Thymus (tissue), 11 donors: ENCODE data around the gene SERPINB5. TPM values are rescaled to one million over a fixed set of nuclear protein-coding genes. Genes with fewer than 3 reads are reported as not detected.
A peak's percentile ranks its signal among the peaks of the same experiment; 100 is the strongest.

Source experiments
- DNase-seq, 9 donors: peaks; one replicate each; pipeline ENCODE4 v3.0.0-alpha.2; 2013; ENCODE audit warnings: low spot score in 9 of 9, low read depth in 6 of 9, missing footprints in 1 of 9
- H3K27ac ChIP-seq, 2 donors: one replicate each; pipeline ENCODE4 v1.5.1; 2013; ENCODE audit warnings: control low read depth in 1 of 2, low read depth in 1 of 2, low read length in 1 of 2, mild to moderate bottlenecking in 1 of 2, moderate library complexity in 1 of 2
- H3K27me3 ChIP-seq, 2 donors: one replicate each; pipeline ENCODE4 v1.5.1; 2013; ENCODE audit warnings: low read length in 1 of 2; ENCODE audit not compliant: control insufficient read depth in 2 of 2, insufficient read depth in 1 of 2
- H3K36me3 ChIP-seq, 2 donors: one replicate each; pipeline ENCODE4 v1.5.1; 2013; ENCODE audit warnings: low read length in 1 of 2, mild to moderate bottlenecking in 1 of 2, moderate library complexity in 1 of 2; ENCODE audit not compliant: control insufficient read depth in 2 of 2, insufficient read depth in 2 of 2
- H3K4me1 ChIP-seq, 2 donors: one replicate each; pipeline ENCODE4 v1.5.1; 2013; ENCODE audit warnings: low read length in 2 of 2; ENCODE audit not compliant: control insufficient read depth in 2 of 2, insufficient read depth in 2 of 2
- H3K4me3 ChIP-seq, 2 donors: one replicate each; pipeline ENCODE4 v1.5.1; 2013; ENCODE audit warnings: low read length in 2 of 2, control low read depth in 1 of 2, mild to moderate bottlenecking in 1 of 2
- H3K9me3 ChIP-seq, 2 donors: one replicate each; pipeline ENCODE4 v1.5.1; 2013; ENCODE audit warnings: low read length in 1 of 2, mild to moderate bottlenecking in 1 of 2; ENCODE audit not compliant: control insufficient read depth in 2 of 2, insufficient read depth in 1 of 2
- WGBS: extraction: QIAGEN DNeasy Blood & Tissue Kit; methylation state at CpG from one replicate; pipeline ENCODE4 v1.1.7; 2013; 5-methylcytosine and 5-hydroxymethylcytosine counted together
- polyA plus RNA-seq: library from polyadenylated mRNA; stranded (reverse); fragments of 200-250 nt; gene quantifications from one replicate; pipeline ENCODE4 v1.2.3, GENCODE V29; 2013
- total RNA-seq: library from RNA; stranded (reverse); fragments of 120-200 nt; gene quantifications from one replicate; pipeline ENCODE4 v1.2.4, GENCODE V29; 2013
- donor health status: healthy.

The SERPINB5 gene
- total and polyA plus RNA-seq, 2 donors: 6.1 to 21.9 TPM

- no peak for DNase-seq
- WGBS: 82% methylated on average over 6 of the region's 6 CpGs
- H3K9me3 ChIP-seq: no peaks in the 10 kb centered on the region
- no peak overlapping the region for H3K4me3 ChIP-seq
- H3K27me3 ChIP-seq: no peaks in the 10 kb centered on the region
- H3K4me1 ChIP-seq: no peaks in the 10 kb centered on the region
- H3K36me3 ChIP-seq: no peaks in the 10 kb centered on the region
- no peak overlapping the region for H3K27ac ChIP-seq
These were observed 1.2 kb downstream of the SERPINB5 start for GRCh38 chr18:63477968-63478367.

- Histone ChIP-seq H3K4me3 (no peak overlapping the region), H3K36me3 (no peaks in the 10 kb centered on the region), H3K9me3 (no peaks in the 10 kb centered on the region), H3K27me3 (no peaks in the 10 kb centered on the region), H3K27ac (no peak overlapping the region), H3K4me1 (no peaks in the 10 kb centered on the region)
- WGBS: 88% methylated on average over 5 of the region's 5 CpGs
- no peak for DNase-seq
These were observed 3.1 kb downstream of the SERPINB5 start for GRCh38 chr18:63479826-63480225.

DNA sequence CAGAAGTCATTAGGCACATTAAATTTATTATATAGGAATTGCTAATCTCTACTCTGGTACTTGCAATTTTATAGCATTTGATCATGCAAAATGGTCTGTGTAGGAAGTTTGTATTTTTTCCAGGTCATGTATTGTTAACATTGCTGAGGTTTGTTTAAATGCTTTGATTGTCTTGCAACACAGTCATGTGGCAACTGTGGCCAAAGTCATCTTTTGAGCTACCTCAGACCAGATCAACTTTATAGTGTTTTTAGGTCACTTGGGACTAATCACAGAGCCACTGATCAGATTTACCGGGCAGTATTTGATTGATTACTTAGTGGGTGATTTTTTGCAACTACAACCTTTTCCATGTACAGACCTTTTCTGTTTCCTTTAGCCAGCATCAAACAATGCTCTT, 3.7 kb downstream of the SERPINB5 start:
- Histone ChIP-seq H3K9me3 (no peaks in the 10 kb centered on the region), H3K4me1 (no peaks in the 10 kb centered on the region), H3K36me3 (no peaks in the 10 kb centered on the region), H3K27ac (no peak overlapping the region), H3K4me3 (no peak overlapping the region), H3K27me3 (no peaks in the 10 kb centered on the region)
- no peak for DNase-seq
- 89% methylated on average over 1 of the region's 1 CpG for WGBS

DNA sequence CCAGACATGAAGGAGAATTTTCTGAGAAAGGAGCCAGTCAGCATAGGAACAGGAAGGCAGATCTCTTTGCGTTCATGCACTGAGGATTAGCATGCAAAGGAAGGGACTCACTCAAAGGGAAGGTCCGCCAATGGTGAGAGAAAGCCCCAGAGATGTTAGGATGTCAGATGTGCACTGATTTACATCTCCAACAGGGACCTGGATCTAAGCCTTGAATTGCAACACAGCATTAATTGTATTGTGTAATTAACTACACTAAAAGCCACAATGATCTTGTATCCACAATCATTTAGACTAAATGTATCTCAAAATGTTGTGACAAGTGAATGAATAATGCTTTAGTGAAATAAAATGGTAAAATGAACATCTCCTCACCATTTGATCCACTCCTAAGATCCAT, 4.2 kb downstream of the SERPINB5 start:
- Histone ChIP-seq H3K4me1 (no peaks in the 10 kb centered on the region), H3K27me3 (no peaks in the 10 kb centered on the region), H3K27ac (no peak overlapping the region), H3K4me3 (no peak overlapping the region), H3K9me3 (no peaks in the 10 kb centered on the region), H3K36me3 (no peaks in the 10 kb centered on the region)
- DNase-seq: no peak
- WGBS: 96% methylated on average over 2 of the region's 2 CpGs

DNA sequence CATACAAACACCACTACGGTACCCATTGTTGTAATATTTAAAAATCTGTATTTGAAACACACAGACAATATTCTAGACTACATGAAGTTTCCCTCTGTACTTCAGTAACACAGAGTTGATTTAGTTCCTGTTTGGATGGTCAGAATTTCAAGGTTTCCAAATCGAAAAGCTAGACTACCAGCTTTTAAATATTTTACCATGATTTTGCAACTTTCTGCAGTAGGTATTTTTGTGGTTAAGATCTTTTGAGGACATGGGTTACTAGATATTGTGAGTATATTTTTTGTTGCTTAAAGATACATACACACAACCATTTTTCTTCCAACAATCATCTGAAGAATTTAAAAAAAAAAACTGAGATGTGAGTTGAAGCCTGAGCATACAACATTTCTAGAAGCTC, 10.9 kb downstream of the SERPINB5 start:
- Histone ChIP-seq H3K27me3 (no peaks in the 10 kb centered on the region), H3K36me3 (no peaks in the 10 kb centered on the region), H3K27ac (no peak overlapping the region), H3K4me1 (no peaks in the 10 kb centered on the region), H3K4me3 (no peak overlapping the region), H3K9me3 (no peaks in the 10 kb centered on the region)
- 47% methylated on average over 2 of the region's 2 CpGs for WGBS
- DNase-seq: no peak

- Histone ChIP-seq H3K4me3 (no peak overlapping the region), H3K9me3 (no peaks in the 10 kb centered on the region)
- no peak for DNase-seq
These were observed 11.4 kb downstream of the SERPINB5 start for GRCh38 chr18:63488160-63488559.

DNA sequence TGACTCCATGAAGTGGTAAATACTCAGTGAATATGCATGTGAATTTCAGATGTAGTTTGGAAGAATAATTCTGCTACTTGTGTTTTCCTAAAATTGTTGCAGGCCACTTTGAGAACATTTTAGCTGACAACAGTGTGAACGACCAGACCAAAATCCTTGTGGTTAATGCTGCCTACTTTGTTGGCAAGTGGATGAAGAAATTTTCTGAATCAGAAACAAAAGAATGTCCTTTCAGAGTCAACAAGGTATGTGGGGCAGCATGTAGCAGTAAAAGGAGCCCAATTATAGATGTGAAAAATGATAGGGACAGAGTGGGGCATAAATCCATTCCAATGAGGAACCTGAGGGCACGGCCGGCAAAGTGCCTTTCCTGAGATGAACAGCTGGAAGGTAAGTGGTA, 16.1 kb downstream of the SERPINB5 start:
- H3K9me3 ChIP-seq: no peaks in the 10 kb centered on the region
- no peak for DNase-seq
- WGBS: 69% methylated on average over 3 of the region's 3 CpGs

More at GRCh38 chr18:63488160-63488559, 11.4 kb downstream of the SERPINB5 start:
- Histone ChIP-seq H3K36me3 (no peaks in the 10 kb centered on the region), H3K27me3 (no peaks in the 10 kb centered on the region), H3K4me1 (no peaks in the 10 kb centered on the region), H3K27ac (no peak overlapping the region)
- 46% methylated on average over 2 of the region's 2 CpGs for WGBS

GRCh38 chr18:63495675-63496074, 18.9 kb downstream of the SERPINB5 start:
- 98% methylated on average over 2 of the region's 2 CpGs for WGBS
- Histone ChIP-seq H3K4me3 (no peak overlapping the region), H3K27ac (no peak overlapping the region), H3K4me1 (no peaks in the 10 kb centered on the region), H3K9me3 (no peaks in the 10 kb centered on the region), H3K36me3 (no peaks in the 10 kb centered on the region), H3K27me3 (no peaks in the 10 kb centered on the region)
- no peak for DNase-seq

More for the DNA sequence above, 16.1 kb downstream of the SERPINB5 start:
- no peaks in the 10 kb centered on the region for H3K4me1 ChIP-seq
- H3K36me3 ChIP-seq: no peaks in the 10 kb centered on the region
- H3K27me3 ChIP-seq: no peaks in the 10 kb centered on the region
- no peak overlapping the region for H3K27ac ChIP-seq
- H3K4me3 ChIP-seq: no peak overlapping the region

GRCh38 chr18:63505566-63506335, 29.0 kb downstream of the SERPINB5 start:
- no peak overlapping the region for H3K4me3 ChIP-seq
- H3K27ac ChIP-seq: no peak overlapping the region
- H3K9me3 ChIP-seq: no peaks in the 10 kb centered on the region
- no peaks in the 10 kb centered on the region for H3K4me1 ChIP-seq
- 64% methylated on average over 2 of the region's 2 CpGs for WGBS
- H3K36me3 ChIP-seq: no peaks in the 10 kb centered on the region
- peak in 3 of 9 donors; percentile 19 to 37 (median 27) for DNase-seq
- H3K27me3 ChIP-seq: no peaks in the 10 kb centered on the region
